OCI-LY1 (cell line): ENCODE data around the gene GOSR2.

ENCODE experiments used
- H2AFZ ChIP-seq: fragments of 200-600 bp; sonication (generic), shearing (Covaris generic); 2 replicates; pipeline ENCODE4 v1.6.0; 2014; ENCODE audit warnings: antibody characterized with exemption, mild to moderate bottlenecking, low read length
- H3F3A ChIP-seq: fragments of 200-600 bp; sonication (generic), shearing (Covaris generic); 2 replicates; pipeline ENCODE4 v1.6.0; 2014; ENCODE audit warnings: mild to moderate bottlenecking, antibody characterized with exemption, low read length, moderate library complexity; ENCODE audit not compliant: insufficient read depth
- H3K27ac ChIP-seq: fragments of 200-600 bp; sonication (generic); 2 replicates; pipeline ENCODE4 v1.5.1; 2014; ENCODE audit warnings: low read length, mixed run types, mild to moderate bottlenecking, low read depth; ENCODE audit not compliant: poor library complexity, severe bottlenecking
- H3K27me3 ChIP-seq: fragments of 200-600 bp; sonication (generic); 2 replicates; pipeline ENCODE4 v1.6.0; 2014; ENCODE audit warnings: antibody characterized with exemption, mild to moderate bottlenecking, low read length, moderate library complexity; ENCODE audit not compliant: insufficient read depth
- H3K36me3 ChIP-seq: fragments of 200-600 bp; sonication (generic); 2 replicates; pipeline ENCODE4 v1.6.1; 2014; ENCODE audit warnings: mild to moderate bottlenecking, antibody characterized with exemption, low read length, moderate library complexity, mixed read lengths; ENCODE audit not compliant: insufficient read depth
- H3K4me1 ChIP-seq: fragments of 200-600 bp; sonication (generic); 2 replicates; pipeline ENCODE4 v1.5.1; 2014; ENCODE audit warnings: mild to moderate bottlenecking, low read length, moderate library complexity; ENCODE audit not compliant: insufficient read depth, severe bottlenecking
- H3K4me2 ChIP-seq: fragments of 200-600 bp; sonication (generic), shearing (Covaris generic); 2 replicates; pipeline ENCODE4 v1.6.1; 2014; ENCODE audit warnings: low read length
- H3K4me3 ChIP-seq: fragments of 200-600 bp; sonication (generic); 2 replicates; pipeline ENCODE4 v1.5.1; 2014; ENCODE audit warnings: low read length, low read depth, mild to moderate bottlenecking, mixed read lengths; ENCODE audit not compliant: poor library complexity, severe bottlenecking
- H3K79me2 ChIP-seq: fragments of 200-600 bp; shearing (Covaris generic); 2 replicates; pipeline ENCODE4 v1.6.1; 2016; ENCODE audit warnings: mixed run types, low read length, mixed read lengths; ENCODE audit not compliant: insufficient read depth
- H3K9ac ChIP-seq: fragments of 200-600 bp; sonication (generic), shearing (Covaris generic); 2 replicates; pipeline ENCODE4 v1.6.1; 2014; ENCODE audit warnings: mild to moderate bottlenecking, low read length, mixed read lengths
- H3K9me2 ChIP-seq: fragments of 200-600 bp; sonication (generic), shearing (Covaris generic); 2 replicates; pipeline ENCODE4 v1.6.1; 2014; ENCODE audit warnings: low read depth, mild to moderate bottlenecking, low read length, mixed read lengths
- H3K9me3 ChIP-seq: fragments of 200-600 bp; shearing (Covaris generic); 2 replicates; pipeline ENCODE4 v1.6.1; 2014; ENCODE audit warnings: low read length, mixed read lengths
- H4K20me1 ChIP-seq: fragments of 200-600 bp; sonication (generic), shearing (Covaris generic); 2 replicates; pipeline ENCODE4 v1.6.0; 2016; ENCODE audit warnings: mild to moderate bottlenecking, low read length; ENCODE audit not compliant: insufficient read depth
- CTCF ChIP-seq: fragments of 200-600 bp; sonication (generic), shearing (Covaris generic); IDR thresholded peaks from 2 replicates; pipeline ENCODE4 v1.5.1; 2017; ENCODE audit warnings: mild to moderate bottlenecking, antibody characterized with exemption, low read length, moderate library complexity, mixed read lengths
- EZH2 ChIP-seq: fragments of 200-600 bp; sonication (generic), shearing (Covaris generic); IDR thresholded peaks from 2 replicates; pipeline ENCODE4 v1.8.0; 2017; ENCODE audit warnings: borderline replicate concordance, mixed run types, mild to moderate bottlenecking, antibody characterized with exemption, low read length, moderate library complexity, mixed read lengths

Gene GOSR2

GRCh38 chr17:46929413-46929812 is 6.5 kb downstream of the GOSR2 start:
- Histone ChIP-seq H3K79me2 (peaks cover 32% of the 10 kb centered on the region), H3K4me3 (no peak overlapping the region), H3K9me3 (no peaks in the 10 kb centered on the region), H3K4me2 (no peak overlapping the region), H3F3A (no peaks in the 10 kb centered on the region), H3K27me3 (no peaks in the 10 kb centered on the region), H3K27ac (no peak overlapping the region), H3K9ac (no peak overlapping the region), H4K20me1 (no peaks in the 10 kb centered on the region), H3K4me1 (peaks cover 10% of the 10 kb centered on the region), H3K9me2 (no peaks in the 10 kb centered on the region), H3K36me3 (peaks cover 49% of the 10 kb centered on the region), H2AFZ (no peak overlapping the region)
- TF ChIP-seq EZH2 = no peak
- no peak for TF ChIP-seq CTCF

- H3K36me3 ChIP-seq = peaks cover 56% of the 10 kb centered on the region
- no peaks in the 10 kb centered on the region for H3K27me3 ChIP-seq
- no peak overlapping the region for H3K27ac ChIP-seq
- no peak overlapping the region for H3K9ac ChIP-seq
- H3K79me2 ChIP-seq = peaks cover 26% of the 10 kb centered on the region
- no peak overlapping the region for H3K4me3 ChIP-seq
- TF ChIP-seq CTCF = no peak
- no peak for TF ChIP-seq EZH2
- no peaks in the 10 kb centered on the region for H3K9me2 ChIP-seq
- no peaks in the 10 kb centered on the region for H3K9me3 ChIP-seq
- no peaks in the 10 kb centered on the region for H4K20me1 ChIP-seq
- H3K4me1 ChIP-seq = peaks cover 4% of the 10 kb centered on the region
- H3F3A ChIP-seq = no peaks in the 10 kb centered on the region
- no peak overlapping the region for H2AFZ ChIP-seq
- no peak overlapping the region for H3K4me2 ChIP-seq
Observed at GRCh38 chr17:46930051-46930450, 7.1 kb downstream of the GOSR2 start.

GRCh38 chr17:46931596-46931995 is 8.6 kb downstream of the GOSR2 start:
- Histone ChIP-seq H3K9ac (no peak overlapping the region), H3K27ac (no peak overlapping the region), H3F3A (no peaks in the 10 kb centered on the region), H3K9me2 (no peaks in the 10 kb centered on the region), H3K27me3 (no peaks in the 10 kb centered on the region), H4K20me1 (no peaks in the 10 kb centered on the region), H3K79me2 (peaks cover 11% of the 10 kb centered on the region), H3K4me3 (no peak overlapping the region), H2AFZ (no peak overlapping the region), H3K4me2 (no peak overlapping the region), H3K36me3 (peaks cover 71% of the 10 kb centered on the region), H3K4me1 (no peaks in the 10 kb centered on the region), H3K9me3 (no peaks in the 10 kb centered on the region)
- TF ChIP-seq CTCF (no peak), EZH2 (no peak)
